Iris pigment epithelial cell (primary cell): Measurements from ENCODE around the gene KDM6A.
A peak's percentile ranks its signal among the peaks of the same experiment; 100 is the strongest.
"Not testable (repeated sequence)": the region's sequence is repeated elsewhere in the genome, so short reads cannot be mapped to it uniquely, and the experiment has no call there.

Experiments
- DNase-seq: peaks from one replicate; pipeline ENCODE4 v3.0.0-alpha.2; 2011; ENCODE audit warnings: low read depth

The KDM6A gene

DNA sequence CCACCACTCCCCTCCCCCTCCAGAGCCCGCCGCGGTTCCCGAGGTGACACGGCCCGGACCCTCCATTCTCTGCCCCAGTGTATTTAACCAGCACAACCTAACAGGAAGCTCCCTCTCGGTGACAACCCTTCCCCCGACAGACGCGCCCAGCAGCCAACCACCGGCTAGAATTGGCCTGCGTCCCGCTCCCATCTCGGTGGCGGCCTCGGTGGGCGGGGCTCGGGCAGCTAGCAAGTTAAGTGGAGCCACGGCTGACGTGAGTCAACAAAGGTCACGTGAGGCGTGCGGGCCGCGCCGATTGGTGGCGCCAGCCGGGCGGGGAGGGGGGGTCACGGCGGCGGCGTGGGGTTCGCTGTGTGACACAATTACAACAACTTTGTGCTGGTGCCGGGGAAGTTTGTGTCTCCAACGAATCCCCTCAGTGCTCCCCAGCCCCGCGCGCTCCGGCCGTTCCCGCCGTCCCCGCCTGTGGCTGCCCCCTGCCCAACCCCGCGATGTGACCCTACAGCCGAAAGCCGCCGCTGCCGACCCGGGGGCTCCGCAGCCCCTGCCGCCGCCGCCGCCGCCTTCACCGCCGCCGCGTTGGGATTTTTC lies at the start of gene KDM6A:
KDM6A (plus strand) TSS at position 368 of the 594 bp plus-strand sequence. CDS start 364 bp downstream, outside the sequence.
- peak; percentile 98 for DNase-seq

- DNase-seq = not testable (repeated sequence)
Measured at GRCh38 chrX:44823193-44823592, 49.8 kb upstream of the KDM6A start.

- peak; percentile 88 for DNase-seq
Measured at GRCh38 chrX:44828008-44828605, 44.9 kb upstream of the KDM6A start.

DNA sequence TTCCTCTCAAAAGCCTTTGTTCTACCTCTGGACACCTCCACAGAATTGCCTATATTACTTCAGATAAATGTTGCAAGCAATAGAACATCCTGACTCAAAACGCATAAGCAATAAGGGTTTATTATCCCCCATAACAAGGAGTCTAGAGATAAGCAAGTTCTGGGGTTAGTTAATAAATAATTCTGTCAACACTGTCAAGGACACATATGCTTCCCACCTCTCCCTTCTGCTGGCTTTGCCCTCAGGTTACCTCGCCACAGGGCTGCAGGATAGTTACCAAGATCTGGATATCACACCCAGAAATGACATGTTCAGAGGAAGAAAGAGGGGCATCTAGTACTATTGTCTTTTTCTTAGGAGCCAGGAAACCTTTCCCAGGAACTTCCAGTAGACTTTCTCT lies 43.2 kb upstream of the KDM6A start:
- DNase-seq = no peak

GRCh38 chrX:44842550-44843317 lies 30.3 kb upstream of the KDM6A start:
- DNase-seq = no peak

DNA sequence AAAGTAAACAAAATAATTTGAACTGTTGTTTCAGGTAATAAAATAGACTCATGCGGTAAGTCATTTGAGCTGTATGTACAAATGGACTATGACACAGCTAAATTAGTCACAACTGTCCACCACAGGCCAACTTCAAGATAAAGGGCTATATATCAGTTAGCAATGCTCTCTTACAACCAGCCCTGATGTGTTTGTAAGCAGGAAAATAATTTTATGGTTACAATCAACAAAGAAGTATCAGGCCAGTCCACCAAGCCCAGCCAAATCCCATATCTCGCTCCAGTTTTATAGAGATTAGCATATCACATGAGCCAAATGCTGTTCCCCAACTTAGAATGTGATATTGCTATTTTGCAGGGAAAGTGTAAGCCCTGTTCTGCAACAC lies 29.7 kb upstream of the KDM6A start:
- DNase-seq = no peak

DNA sequence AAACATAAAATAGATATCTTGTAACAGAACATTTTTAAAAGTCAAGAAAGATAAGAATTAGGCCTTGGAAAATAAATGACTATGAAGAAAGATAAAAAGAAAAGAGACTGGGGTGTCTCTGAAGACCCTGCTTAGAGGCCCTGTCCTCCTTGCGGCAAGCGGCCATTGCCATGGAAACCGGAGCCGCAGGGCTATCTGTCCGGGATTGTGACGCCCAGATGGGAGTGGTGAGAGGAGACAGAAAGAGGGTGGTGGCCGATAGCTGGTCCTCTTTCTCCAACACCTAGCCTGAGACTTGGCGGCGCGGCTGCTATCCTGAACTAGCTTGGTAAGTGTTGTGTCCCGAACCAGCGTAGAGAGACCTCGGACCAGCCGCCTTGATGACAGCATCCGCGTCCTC lies 29.2 kb upstream of the KDM6A start, which contains the start of gene DUSP21:
DUSP21 (plus strand) TSS at position 269 of the 400 bp plus-strand sequence; CDS start at position 381, 112 bp downstream.
- no peak for DNase-seq

GRCh38 chrX:44844204-44844603 lies 28.8 kb upstream of the KDM6A start:
- no peak for DNase-seq

DNA sequence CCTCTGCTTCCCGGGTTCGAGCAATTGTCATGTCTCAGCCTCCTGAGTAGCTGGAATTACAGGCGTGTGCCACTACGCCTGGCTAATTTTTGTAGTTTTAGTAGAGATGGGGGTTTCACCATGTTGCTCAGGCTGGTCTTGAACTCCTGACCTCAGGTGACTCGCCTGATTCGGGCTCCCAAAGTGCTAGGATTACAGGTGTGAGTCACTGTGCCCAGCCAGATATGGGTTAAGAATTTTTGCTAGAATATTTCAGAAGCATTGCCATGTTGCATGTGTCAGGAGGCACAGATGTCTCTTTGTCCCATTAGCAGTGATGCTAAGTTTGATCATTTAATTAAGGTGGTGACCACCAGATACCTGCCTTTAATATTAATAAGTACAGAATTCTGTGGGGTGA lies 22.1 kb upstream of the KDM6A start:
- DNase-seq = not testable (repeated sequence)

GRCh38 chrX:44871114-44871645 lies 1.8 kb upstream of the KDM6A start:
- no peak for DNase-seq

DNA sequence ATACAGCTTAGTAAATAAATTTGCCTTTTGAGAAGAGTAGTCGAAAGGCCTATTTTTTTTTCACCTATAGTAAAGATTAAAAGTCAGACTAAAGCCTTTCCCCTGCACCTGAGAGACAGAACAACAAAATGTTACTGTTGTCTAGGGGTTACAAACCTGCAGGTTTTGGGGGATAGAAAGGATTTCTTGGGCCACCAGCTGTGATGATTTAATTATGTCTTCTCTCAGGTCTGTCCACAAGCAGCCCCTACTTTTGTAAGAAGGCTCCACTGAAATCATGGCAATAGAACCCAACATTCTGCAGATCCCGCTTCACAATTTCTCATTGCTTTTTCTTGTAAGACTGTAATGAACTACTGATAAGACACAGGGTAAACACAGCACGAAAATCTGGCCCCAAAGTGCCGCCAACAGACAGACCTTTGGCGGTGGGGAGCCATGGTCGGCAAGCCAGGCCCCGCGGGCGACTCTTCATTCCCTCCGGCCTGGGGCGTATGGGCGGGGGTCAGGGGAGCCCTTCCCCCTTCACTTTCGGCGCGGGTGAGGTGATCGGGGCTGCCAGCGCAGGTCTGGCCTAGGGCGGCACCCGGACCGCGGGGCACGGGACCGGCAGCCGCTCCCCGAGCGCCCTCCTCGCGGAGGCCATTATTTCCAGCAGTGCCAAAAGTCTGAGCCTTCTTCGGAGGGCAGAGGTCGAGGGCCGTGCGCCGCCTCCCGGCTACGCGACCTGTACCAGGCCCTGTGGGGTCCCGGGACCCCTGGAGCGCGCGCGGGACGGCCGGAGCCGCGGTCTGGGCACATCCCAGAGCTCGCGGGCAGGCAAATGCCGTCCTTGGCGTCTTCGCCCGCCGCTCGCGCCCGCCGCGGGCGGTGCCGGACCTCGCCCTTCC lies 812 bp upstream of the KDM6A start:
- peak; percentile 31 for DNase-seq

DNA sequence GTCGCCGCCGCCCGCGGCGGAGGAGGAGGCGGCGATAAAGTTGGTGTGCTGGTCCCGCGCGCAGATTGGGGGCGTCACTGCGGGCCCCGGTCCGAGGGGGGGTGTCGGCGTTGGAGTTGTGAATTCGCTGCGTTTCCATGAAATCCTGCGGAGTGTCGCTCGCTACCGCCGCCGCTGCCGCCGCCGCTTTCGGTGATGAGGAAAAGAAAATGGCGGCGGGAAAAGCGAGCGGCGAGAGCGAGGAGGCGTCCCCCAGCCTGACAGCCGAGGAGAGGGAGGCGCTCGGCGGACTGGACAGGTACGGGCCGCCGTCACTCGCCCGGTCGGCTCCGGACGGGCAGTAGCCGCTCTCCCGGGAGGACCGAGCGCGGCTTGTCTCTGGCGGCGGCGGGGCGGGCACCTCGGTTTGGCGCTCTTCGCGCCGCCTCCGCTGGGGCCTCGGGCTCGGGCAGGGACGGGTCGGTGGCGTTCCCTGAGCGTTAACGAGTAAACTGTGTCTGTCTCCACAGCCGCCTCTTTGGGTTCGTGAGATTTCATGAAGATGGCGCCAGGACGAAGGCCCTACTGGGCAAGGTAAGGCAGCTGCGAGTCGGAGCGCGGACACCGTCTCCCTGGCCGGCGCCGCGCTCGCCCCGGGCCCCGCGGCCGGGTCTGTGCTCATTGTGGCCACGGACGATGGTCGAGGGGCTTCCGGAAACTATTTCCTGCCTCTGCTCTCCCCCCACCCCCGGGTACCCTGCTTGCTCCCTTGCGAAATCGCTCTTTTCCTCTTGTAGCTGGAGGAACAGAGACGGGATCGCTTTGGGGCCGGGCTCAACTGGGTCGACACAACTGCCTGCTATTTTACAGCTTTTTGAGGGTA lies 658 bp downstream of the KDM6A start:
- DNase-seq = peak; percentile 63

- peak; percentile 65 for DNase-seq
Measured at GRCh38 chrX:44874420-44875184, 1.6 kb downstream of the KDM6A start.

- no peak for DNase-seq
Measured at GRCh38 chrX:44875185-44875489, 2.1 kb downstream of the KDM6A start.

- DNase-seq = no peak
Measured at GRCh38 chrX:44876086-44876485, 3.1 kb downstream of the KDM6A start.

DNA sequence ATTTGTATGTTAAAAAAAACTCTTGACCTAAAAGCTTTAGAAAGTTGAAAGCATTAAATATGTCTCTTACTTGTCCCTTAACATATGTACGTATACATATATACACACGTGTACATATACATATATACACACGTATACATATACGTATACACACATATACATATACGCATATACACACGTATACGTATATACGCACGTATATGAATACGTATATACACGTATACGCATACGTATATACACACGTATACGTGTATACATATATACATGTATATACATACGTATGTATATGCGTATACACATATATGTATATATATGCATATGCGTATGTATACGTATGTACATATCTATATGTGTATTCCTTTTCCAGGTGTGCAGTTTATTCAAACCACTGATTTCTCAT lies 3.8 kb downstream of the KDM6A start:
- no peak for DNase-seq

DNA sequence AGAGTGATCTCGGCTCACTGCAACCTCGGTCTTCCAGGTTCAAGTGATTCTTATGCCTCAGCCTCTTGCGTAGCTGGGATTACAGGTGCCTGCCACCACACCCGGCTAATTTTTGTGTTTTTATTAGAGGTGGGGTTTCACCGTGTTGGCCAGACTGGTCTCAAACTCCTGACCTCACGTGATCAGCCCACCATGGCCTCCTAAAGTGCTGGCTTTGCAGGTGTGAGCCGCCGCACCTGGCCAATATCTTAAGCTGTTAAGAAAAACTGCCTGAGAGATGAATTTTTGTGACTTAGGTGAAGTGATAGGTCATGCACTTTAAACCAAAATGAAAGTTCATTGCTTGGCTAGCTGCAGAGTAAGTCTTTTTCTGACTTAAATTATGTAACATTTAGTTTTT lies 5.8 kb downstream of the KDM6A start:
- no peak for DNase-seq

DNA sequence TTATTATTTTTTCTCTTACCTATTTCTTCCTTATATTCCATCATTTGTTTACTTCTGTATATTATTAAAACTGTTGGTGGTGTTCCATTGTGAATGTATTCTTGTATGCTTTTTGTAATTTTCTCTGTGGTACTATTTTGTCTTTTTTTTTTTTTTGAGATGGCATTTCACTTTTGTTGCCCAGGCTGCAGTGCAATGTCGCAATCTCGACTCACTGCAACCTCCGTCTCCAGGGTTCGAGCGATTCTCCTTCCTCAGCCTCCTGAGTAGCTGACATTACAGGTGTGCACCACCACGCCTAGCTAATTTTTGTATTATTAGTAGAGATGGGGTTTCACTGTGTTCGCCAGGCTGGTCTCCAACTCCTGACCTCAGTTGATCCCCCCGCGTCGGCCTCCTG lies 8.6 kb downstream of the KDM6A start:
- DNase-seq = no peak

GRCh38 chrX:44882635-44883034 lies 9.6 kb downstream of the KDM6A start:
- no peak for DNase-seq

- no peak for DNase-seq
Measured at GRCh38 chrX:44884944-44885343, 12.0 kb downstream of the KDM6A start.
